ENCODE data around the gene PPP5C. TPM values are rescaled to one million over a fixed set of nuclear protein-coding genes. Genes with fewer than 3 reads are reported as not detected.
"Not testable (repeated sequence)": the region's sequence is repeated elsewhere in the genome, so short reads cannot be mapped to it uniquely, and the experiment has no call there.

Gene PPP5C
- total and polyA plus RNA-seq, 9 of the 15 experiments (the other 6 are each of a cell fraction or from before 2014, with no cell fraction given): 1.9 to 166 (median 108) TPM

DNA sequence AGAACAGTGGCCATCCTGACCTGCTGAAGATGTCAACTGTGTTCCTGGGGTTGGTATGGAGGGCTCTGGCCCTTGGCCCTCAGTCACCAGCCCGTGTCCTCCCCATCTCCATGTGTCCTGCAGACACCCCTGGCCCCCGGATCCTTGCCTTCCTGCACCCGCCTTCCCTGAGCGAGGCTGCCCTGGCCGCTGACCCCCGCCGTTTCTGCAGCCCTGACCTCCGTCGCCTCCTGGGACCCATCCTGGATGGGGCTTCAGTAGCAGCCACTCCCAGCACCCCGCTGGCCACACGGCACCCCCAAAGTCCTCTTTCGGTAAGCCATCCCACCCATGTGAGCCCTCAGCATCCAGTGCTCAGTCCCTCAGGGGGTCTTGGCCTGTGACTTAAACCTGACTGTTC is 25.2 kb upstream of the PPP5C start:
- H3K4me1 ChIP-seq (replicated peaks in 1 of 2; ENCODE audit: control insufficient read depth in 2 of 2, insufficient read depth in 2 of 2, low read length in 2 of 2): no peaks in the 10 kb centered on the region; a peak in 1 of 5 replicates
- in situ Hi-C loops (cut with MboI): no loop called here
- H2AFZ ChIP-seq (ENCODE audit: low read depth, low read length): no peak overlapping the region
- 10% methylated on average over 12 of the region's 12 CpGs for WGBS (ENCODE audit: insufficient coverage, low coverage, missing lambda C conversion rate)
- H3K9me3 ChIP-seq (replicated peaks; ENCODE audit: control insufficient read depth, insufficient read depth, low read depth, low read length): peaks cover 5% of the 10 kb centered on the region; the same call in 1 of the 2 replicates
- intact Hi-C loops (cut with micrococcal nuclease): no loop called here
- ATAC-seq (no peak), DNase-seq (ENCODE audit: extremely low read depth in 1 of 4, low spot score in 3 of 4) (no peak), FAIRE-seq (no peak)
- H3K27me3 ChIP-seq (ENCODE audit: control insufficient read depth in 2 of 2, insufficient read depth in 2 of 2, low read length in 2 of 2): peaks cover 0 to 6% of the 10 kb centered on the region in 2 experiments; a peak in 2 of 5 replicates
- ChIA-PET POLR2A (no interaction called here), CTCF (ENCODE audit: low intra/inter-chr PET ratio) (no interaction called here)
- H3K4me2 ChIP-seq (ENCODE audit: insufficient read depth, low read length): no peak overlapping the region
- H3K79me2 ChIP-seq (ENCODE audit: control insufficient read depth, insufficient read depth, low read length): no peaks in the 10 kb centered on the region
- H3K4me3 ChIP-seq: no peak overlapping the region
- TF ChIP-seq ZNF175 (CRISPR knock-in tag; IDR thresholded peaks at IDR 0.05; ENCODE audit: low read depth): no peak
- TF ChIP-seq, protein P1, sequence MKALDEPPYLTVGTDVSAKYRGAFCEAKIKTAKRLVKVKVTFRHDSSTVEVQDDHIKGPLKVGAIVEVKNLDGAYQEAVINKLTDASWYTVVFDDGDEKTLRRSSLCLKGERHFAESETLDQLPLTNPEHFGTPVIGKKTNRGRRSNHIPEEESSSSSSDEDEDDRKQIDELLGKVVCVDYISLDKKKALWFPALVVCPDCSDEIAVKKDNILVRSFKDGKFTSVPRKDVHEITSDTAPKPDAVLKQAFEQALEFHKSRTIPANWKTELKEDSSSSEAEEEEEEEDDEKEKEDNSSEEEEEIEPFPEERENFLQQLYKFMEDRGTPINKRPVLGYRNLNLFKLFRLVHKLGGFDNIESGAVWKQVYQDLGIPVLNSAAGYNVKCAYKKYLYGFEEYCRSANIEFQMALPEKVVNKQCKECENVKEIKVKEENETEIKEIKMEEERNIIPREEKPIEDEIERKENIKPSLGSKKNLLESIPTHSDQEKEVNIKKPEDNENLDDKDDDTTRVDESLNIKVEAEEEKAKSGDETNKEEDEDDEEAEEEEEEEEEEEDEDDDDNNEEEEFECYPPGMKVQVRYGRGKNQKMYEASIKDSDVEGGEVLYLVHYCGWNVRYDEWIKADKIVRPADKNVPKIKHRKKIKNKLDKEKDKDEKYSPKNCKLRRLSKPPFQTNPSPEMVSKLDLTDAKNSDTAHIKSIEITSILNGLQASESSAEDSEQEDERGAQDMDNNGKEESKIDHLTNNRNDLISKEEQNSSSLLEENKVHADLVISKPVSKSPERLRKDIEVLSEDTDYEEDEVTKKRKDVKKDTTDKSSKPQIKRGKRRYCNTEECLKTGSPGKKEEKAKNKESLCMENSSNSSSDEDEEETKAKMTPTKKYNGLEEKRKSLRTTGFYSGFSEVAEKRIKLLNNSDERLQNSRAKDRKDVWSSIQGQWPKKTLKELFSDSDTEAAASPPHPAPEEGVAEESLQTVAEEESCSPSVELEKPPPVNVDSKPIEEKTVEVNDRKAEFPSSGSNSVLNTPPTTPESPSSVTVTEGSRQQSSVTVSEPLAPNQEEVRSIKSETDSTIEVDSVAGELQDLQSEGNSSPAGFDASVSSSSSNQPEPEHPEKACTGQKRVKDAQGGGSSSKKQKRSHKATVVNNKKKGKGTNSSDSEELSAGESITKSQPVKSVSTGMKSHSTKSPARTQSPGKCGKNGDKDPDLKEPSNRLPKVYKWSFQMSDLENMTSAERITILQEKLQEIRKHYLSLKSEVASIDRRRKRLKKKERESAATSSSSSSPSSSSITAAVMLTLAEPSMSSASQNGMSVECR (CRISPR knock-in tag; IDR thresholded peaks at IDR 0.05): no peak
- H3K9ac ChIP-seq (ENCODE audit: insufficient read depth in 1 of 2, low read depth in 2 of 2, low read length in 2 of 2): no peak overlapping the region
- H3K27ac ChIP-seq (ENCODE audit: extremely low read depth, low read depth, low read length): no peak overlapping the region
- no TSS peak for BruUV-seq (replicated peaks)
- H4K20me1 ChIP-seq (replicated peaks; ENCODE audit: control insufficient read depth, insufficient read depth, low read length): no peaks in the 10 kb centered on the region
- H3K36me3 ChIP-seq (ENCODE audit: control insufficient read depth, insufficient read depth, low read length): no peaks in the 10 kb centered on the region
- H3K9me1 ChIP-seq (ENCODE audit: control insufficient read depth, insufficient read depth, low read length): no peaks in the 10 kb centered on the region

DNA sequence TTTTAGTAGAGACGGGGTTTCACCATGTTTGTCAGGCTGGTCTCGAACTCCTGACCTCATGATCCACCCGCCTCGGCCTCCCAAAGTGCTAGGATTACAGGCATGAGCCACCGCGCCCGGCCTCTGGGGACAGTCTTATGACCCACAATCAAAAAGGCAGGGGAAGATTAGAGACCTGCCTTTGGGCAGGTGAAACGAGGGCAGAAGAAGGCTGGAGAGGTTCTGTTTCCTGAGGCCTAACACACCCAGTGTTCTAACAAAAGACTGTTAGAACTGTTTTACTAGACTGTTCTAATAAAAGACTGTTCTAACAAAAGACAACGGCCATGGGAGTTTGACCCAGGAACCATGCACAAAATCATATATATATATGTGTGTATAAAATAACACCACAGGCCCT is 23.7 kb upstream of the PPP5C start:
- H3K4me3 ChIP-seq; FAIRE-seq; H3K4me2 ChIP-seq (ENCODE audit: insufficient read depth, low read length); H3K9me3 ChIP-seq (replicated peaks; ENCODE audit: control insufficient read depth, insufficient read depth, low read depth, low read length); H3K79me2 ChIP-seq (ENCODE audit: control insufficient read depth, insufficient read depth, low read length); H3K27me3 ChIP-seq (ENCODE audit: control insufficient read depth in 2 of 2, insufficient read depth in 2 of 2, low read length in 2 of 2); POLR2A ChIA-PET; CTCF ChIA-PET (ENCODE audit: low intra/inter-chr PET ratio); ATAC-seq; H3K36me3 ChIP-seq (ENCODE audit: control insufficient read depth, insufficient read depth, low read length); H3K9ac ChIP-seq (ENCODE audit: insufficient read depth in 1 of 2, low read depth in 2 of 2, low read length in 2 of 2); H3K4me1 ChIP-seq (replicated peaks in 1 of 2; ENCODE audit: control insufficient read depth in 2 of 2, insufficient read depth in 2 of 2, low read length in 2 of 2); H3K9me1 ChIP-seq (ENCODE audit: control insufficient read depth, insufficient read depth, low read length); intact Hi-C loops (cut with micrococcal nuclease); BruUV-seq (replicated peaks); H2AFZ ChIP-seq (ENCODE audit: low read depth, low read length); DNase-seq (ENCODE audit: extremely low read depth in 1 of 4, low spot score in 3 of 4); H4K20me1 ChIP-seq (replicated peaks; ENCODE audit: control insufficient read depth, insufficient read depth, low read length); H3K27ac ChIP-seq (ENCODE audit: extremely low read depth, low read depth, low read length); in situ Hi-C loops (cut with MboI): not testable (repeated sequence)
- 15% methylated on average over 9 of the region's 9 CpGs for WGBS (ENCODE audit: insufficient coverage, low coverage, missing lambda C conversion rate)
